GM23248 (cell line): ENCODE results near the gene ADH1A. TPM values are rescaled to one million over a fixed set of nuclear protein-coding genes. Genes with fewer than 3 reads are reported as not detected.
A peak's percentile ranks its signal among the peaks of the same experiment; 100 is the strongest.

Source experiments
- DNase-seq: peaks from one replicate; pipeline ENCODE4 v3.0.0-alpha.2; 2015
- H2AFZ ChIP-seq: fragments of 200-600 bp; sonication (generic); 2 replicates; pipeline ENCODE4 v1.6.1; 2016; ENCODE audit warnings: antibody characterized with exemption
- H3F3A ChIP-seq: fragments of 200-600 bp; sonication (generic); 2 replicates; pipeline ENCODE4 v1.6.1; 2016; ENCODE audit warnings: mild to moderate bottlenecking, antibody characterized with exemption, mixed run types; ENCODE audit not compliant: insufficient read depth
- H3K27ac ChIP-seq: fragments of 200-600 bp; sonication (generic); 2 replicates; pipeline ENCODE4 v1.5.1; 2016; ENCODE audit warnings: mild to moderate bottlenecking
- H3K27me3 ChIP-seq: fragments of 200-600 bp; sonication (generic); replicated peaks from 2 replicates; pipeline ENCODE4 v1.6.1; 2016; ENCODE audit warnings: mild to moderate bottlenecking; ENCODE audit not compliant: insufficient read depth
- H3K36me3 ChIP-seq: fragments of 200-600 bp; sonication (generic); 2 replicates; pipeline ENCODE4 v1.6.1; 2016; ENCODE audit warnings: low read depth, mild to moderate bottlenecking
- H3K4me1 ChIP-seq: fragments of 200-600 bp; sonication (generic); 2 replicates; pipeline ENCODE4 v1.6.1; 2016; ENCODE audit warnings: mild to moderate bottlenecking; ENCODE audit not compliant: insufficient read depth
- H3K4me2 ChIP-seq: fragments of 200-600 bp; sonication (generic); one replicate; pipeline ENCODE4 v1.6.1; 2016; ENCODE audit warnings: mild to moderate bottlenecking; ENCODE audit not compliant: unreplicated experiment
- H3K4me3 ChIP-seq: fragments of 200-600 bp; sonication (generic); 2 replicates; pipeline ENCODE4 v1.5.1; 2016; ENCODE audit warnings: mild to moderate bottlenecking
- H3K79me2 ChIP-seq: fragments of 200-600 bp; sonication (generic); 2 replicates; pipeline ENCODE4 v1.6.1; 2016; ENCODE audit warnings: mild to moderate bottlenecking; ENCODE audit not compliant: insufficient read depth
- H3K9ac ChIP-seq: fragments of 200-600 bp; sonication (generic); 2 replicates; pipeline ENCODE4 v1.6.1; 2016; ENCODE audit warnings: mild to moderate bottlenecking
- H3K9me2 ChIP-seq: fragments of 200-600 bp; sonication (generic); 2 replicates; pipeline ENCODE4 v1.6.1; 2016; ENCODE audit warnings: mixed run types, mild to moderate bottlenecking, moderate library complexity; ENCODE audit not compliant: insufficient read depth
- H3K9me3 ChIP-seq: fragments of 200-600 bp; sonication (generic); one replicate; pipeline ENCODE4 v1.6.1; 2017; ENCODE audit warnings: low read depth
- H4K20me1 ChIP-seq: fragments of 200-600 bp; sonication (generic); 2 replicates; pipeline ENCODE4 v1.6.0; 2016; ENCODE audit not compliant: insufficient read depth
- EZH2 ChIP-seq: fragments of 200-600 bp; sonication (generic); IDR thresholded peaks from 2 replicates; pipeline ENCODE4 v1.6.1; 2018; ENCODE audit warnings: antibody characterized with exemption, mild to moderate bottlenecking; ENCODE audit not compliant: insufficient read depth, poor library complexity, severe bottlenecking
- EZH2phosphoT487 ChIP-seq: fragments of 200-600 bp; sonication (generic); IDR thresholded peaks from 2 replicates; pipeline ENCODE4 v1.6.1; 2018; ENCODE audit warnings: antibody characterized with exemption, moderate library complexity, mild to moderate bottlenecking, low read depth; ENCODE audit not compliant: insufficient read depth
- WGBS, 2 experiments: methylation state at CpG; one replicate each; pipeline ENCODE4 v1.1.6; 2015 to 2017; ENCODE audit warnings: low lambda C conversion rate in 2 of 2, low coverage in 1 of 2; ENCODE audit errors: missing lambda C conversion rate in 2 of 2; 5-methylcytosine and 5-hydroxymethylcytosine counted together
- in situ Hi-C: fragments of 300-500 bp; cut with MboI; formaldehyde crosslinking; loops from 2 replicates; pipeline ENCODE4 v1.15.0; 2020
- polyA plus RNA-seq: library from polyadenylated mRNA; unstranded; fragments of >200 nt; fragmentation: Nextera tagmentation; extraction: Ambion mirVana; gene quantifications from 2 replicates; pipeline ENCODE4 v1.2.1, GENCODE V29; 2016
- total RNA-seq: library from RNA; depleted of rRNA; stranded (reverse); fragments of >200 nt; shearing (Covaris generic); gene quantifications from 2 replicates; pipeline ENCODE4 v1.2.3, GENCODE V29; 2014

Gene ADH1A
- total and polyA plus RNA-seq, 2 experiments from 2014 or later = not detected

DNA sequence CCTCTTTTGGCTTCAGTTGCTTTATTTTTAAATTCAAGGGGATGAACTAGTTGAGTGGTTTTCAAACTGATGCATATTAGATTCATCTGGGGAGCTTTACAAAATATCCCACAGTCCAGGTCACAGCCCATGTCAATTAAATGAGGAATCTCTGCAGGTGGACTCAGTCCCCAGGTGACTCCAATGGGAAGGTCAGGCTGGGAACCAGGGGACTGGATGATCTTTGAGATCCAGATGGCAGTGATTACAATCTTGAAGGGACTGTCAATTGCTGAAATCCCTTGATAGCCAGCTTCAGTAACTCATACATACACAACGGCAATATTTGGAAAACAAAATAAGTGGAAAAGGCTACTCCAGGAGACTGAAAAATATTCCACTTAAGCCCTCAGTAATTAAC is 23.4 kb upstream of the ADH1A start:
- H3K9me2 ChIP-seq = no peaks in the 10 kb centered on the region
- no peaks in the 10 kb centered on the region for H4K20me1 ChIP-seq
- no peaks in the 10 kb centered on the region for H3K27me3 ChIP-seq
- no peak overlapping the region for H3K9ac ChIP-seq
- H2AFZ ChIP-seq = no peak overlapping the region
- H3K4me3 ChIP-seq = no peak overlapping the region
- in situ Hi-C loops = no loop called here
- TF ChIP-seq EZH2phosphoT487 (no peak), EZH2 (no peak)
- no peaks in the 10 kb centered on the region for H3F3A ChIP-seq
- H3K79me2 ChIP-seq = no peaks in the 10 kb centered on the region
- DNase-seq = no peak
- no peaks in the 10 kb centered on the region for H3K4me1 ChIP-seq
- H3K4me2 ChIP-seq = no peak overlapping the region
- 6 to 17% methylated on average over 1 of the region's 1 CpG for WGBS, 2 experiments
- no peak overlapping the region for H3K27ac ChIP-seq
- no peaks in the 10 kb centered on the region for H3K9me3 ChIP-seq
- H3K36me3 ChIP-seq = no peaks in the 10 kb centered on the region

DNA sequence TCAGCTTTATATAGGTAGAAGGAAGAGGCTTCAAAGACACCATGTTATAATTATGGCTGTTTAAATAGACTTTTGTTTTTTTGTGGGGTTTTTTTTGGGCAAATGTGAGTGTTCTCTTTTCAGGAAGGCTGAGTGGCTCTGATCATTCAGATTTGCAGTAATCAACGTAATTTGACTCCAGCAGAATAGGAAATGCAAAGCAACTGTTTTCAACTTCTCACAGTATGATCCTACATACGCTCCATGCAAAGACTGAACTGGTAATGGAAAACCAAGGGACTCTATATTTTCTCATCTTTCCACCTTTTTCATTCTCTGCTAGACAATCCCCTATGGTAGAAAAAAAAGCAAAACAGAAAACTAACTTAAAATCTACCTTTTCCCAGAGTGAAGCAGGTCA is 19.6 kb upstream of the ADH1A start:
- WGBS, 2 experiments = 58 to 69% methylated on average over 2 of the region's 2 CpGs
- H3K79me2 ChIP-seq = no peaks in the 10 kb centered on the region
- 0 out of 2 replicates have a peak, but pooled peaks cover 4% of the 10 kb centered on the region for H3K9me2 ChIP-seq
- H3F3A ChIP-seq = no peaks in the 10 kb centered on the region
- no peaks in the 10 kb centered on the region for H3K36me3 ChIP-seq
- H3K27me3 ChIP-seq = no peaks in the 10 kb centered on the region
- no peaks in the 10 kb centered on the region for H3K9me3 ChIP-seq
- no peak overlapping the region for H3K4me2 ChIP-seq
- in situ Hi-C loops = no loop called here
- no peak overlapping the region for H3K27ac ChIP-seq
- H3K4me3 ChIP-seq = no peak overlapping the region
- TF ChIP-seq EZH2phosphoT487 (no peak), EZH2 (no peak)
- no peak for DNase-seq
- H2AFZ ChIP-seq = no peak overlapping the region
- H3K9ac ChIP-seq = no peak overlapping the region
- H4K20me1 ChIP-seq = no peaks in the 10 kb centered on the region
- no peaks in the 10 kb centered on the region for H3K4me1 ChIP-seq

DNA sequence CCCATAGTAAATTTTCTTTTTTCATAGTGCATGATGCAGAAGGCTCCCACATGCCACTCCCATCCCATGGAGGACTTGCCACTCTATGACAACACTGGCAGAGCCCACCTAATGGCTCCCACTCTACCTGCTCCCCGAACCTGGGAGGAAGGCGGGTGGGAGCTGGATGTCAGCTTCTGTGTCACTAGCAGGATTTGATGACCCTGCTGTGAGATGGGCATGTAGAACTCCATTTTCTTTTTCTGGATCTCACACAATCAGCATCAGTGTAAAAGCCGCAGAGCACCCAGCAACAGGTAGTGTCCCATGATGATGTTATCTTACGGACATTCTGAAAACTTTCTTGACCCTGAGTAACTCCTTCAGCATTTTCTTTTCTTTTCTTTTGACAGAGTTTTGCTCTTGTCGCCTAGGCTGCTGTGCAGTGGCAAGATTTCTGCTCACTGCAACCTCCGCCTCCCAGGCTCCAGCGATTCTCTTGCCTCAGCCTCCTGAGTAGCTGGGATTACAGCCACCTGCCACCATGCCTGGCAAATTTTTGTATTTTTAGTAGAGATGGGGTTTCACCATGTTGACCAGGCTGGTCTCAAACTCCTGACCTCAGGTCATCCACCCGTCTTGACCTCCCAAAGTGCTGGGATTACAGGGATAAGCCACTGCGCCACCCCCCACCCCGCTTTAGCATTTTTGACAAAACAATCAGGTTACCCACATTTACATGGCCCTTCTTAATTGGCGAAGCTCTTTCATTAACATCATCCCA is 15.0 kb upstream of the ADH1A start:
- peaks cover 10% of the 10 kb centered on the region for H3K4me1 ChIP-seq
- 0 out of 2 replicates have a peak, but pooled peaks cover 4% of the 10 kb centered on the region for H3K9me2 ChIP-seq
- H3K4me2 ChIP-seq = no peak overlapping the region
- H4K20me1 ChIP-seq = no peaks in the 10 kb centered on the region
- H3K9ac ChIP-seq = no peak overlapping the region
- H3K4me3 ChIP-seq = no peak overlapping the region
- WGBS, 2 experiments = 81 to 87% methylated on average over 11 of the region's 11 CpGs
- in situ Hi-C loops = no loop called here
- no peak overlapping the region for H2AFZ ChIP-seq
- no peaks in the 10 kb centered on the region for H3K9me3 ChIP-seq
- TF ChIP-seq EZH2phosphoT487 (no peak), EZH2 (no peak)
- H3F3A ChIP-seq = peaks cover 12% of the 10 kb centered on the region
- H3K79me2 ChIP-seq = no peaks in the 10 kb centered on the region
- H3K27me3 ChIP-seq = no peaks in the 10 kb centered on the region
- no peaks in the 10 kb centered on the region for H3K36me3 ChIP-seq
- no peak overlapping the region for H3K27ac ChIP-seq
- DNase-seq = no peak

DNA sequence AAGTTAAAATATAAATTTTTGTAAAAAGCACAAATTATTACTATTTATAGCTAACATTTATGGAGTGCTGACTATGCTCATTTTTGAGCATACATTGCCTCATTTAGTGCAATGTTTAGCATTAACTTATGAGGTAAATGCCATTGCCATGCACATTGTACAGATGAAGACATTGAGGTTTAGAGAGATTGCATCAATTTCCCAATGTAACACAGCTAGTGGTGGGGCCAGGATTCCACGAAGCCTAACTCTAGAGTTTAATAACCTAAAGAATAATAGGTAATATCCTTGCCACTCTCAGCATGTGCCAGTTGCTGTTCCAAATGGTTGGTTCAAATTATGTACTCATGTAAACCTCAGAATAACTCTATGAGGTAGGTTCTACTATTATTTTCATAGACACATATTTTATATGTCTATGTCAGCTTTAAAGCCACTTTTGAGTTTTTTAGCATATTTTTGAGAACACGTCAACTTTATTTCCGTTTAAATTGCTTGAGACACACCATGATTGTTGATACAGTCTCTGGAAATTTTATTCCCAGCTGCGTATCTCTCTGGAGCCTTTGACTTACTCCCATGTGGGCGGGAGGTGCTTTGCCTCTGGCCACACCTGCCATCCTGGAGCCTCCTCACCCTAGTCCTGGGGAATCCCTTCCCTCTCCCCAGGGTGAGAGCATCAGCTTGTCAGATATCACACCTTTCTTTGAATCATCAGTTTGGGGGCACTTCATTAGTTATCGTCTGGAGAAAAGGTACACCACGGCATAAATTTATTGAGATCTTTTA is 10.8 kb upstream of the ADH1A start:
- Histone ChIP-seq H3K4me1 (peaks cover 17% of the 10 kb centered on the region), H2AFZ (no peak overlapping the region), H3K4me2 (peak overlapping the region; percentile 27), H3K9me3 (no peaks in the 10 kb centered on the region), H3K4me3 (0 out of 2 replicates have a peak overlapping the region, but pooled peaks have one; percentile 15), H3K9ac (no peak overlapping the region), H3K9me2 (no peaks in the 10 kb centered on the region), H3K27me3 (no peaks in the 10 kb centered on the region), H3F3A (peaks cover 18% of the 10 kb centered on the region), H3K79me2 (no peaks in the 10 kb centered on the region), H3K27ac (peak overlapping the region; percentile 40), H4K20me1 (no peaks in the 10 kb centered on the region), H3K36me3 (no peaks in the 10 kb centered on the region)
- 69 to 73% methylated on average over 7 of the region's 7 CpGs for WGBS, 2 experiments
- DNase-seq = peak; percentile 38
- TF ChIP-seq EZH2phosphoT487 = no peak
- no peak for TF ChIP-seq EZH2
- in situ Hi-C loops = no loop called here
